ENCODE data around the gene ZDHHC5.

Gene ZDHHC5

DNA sequence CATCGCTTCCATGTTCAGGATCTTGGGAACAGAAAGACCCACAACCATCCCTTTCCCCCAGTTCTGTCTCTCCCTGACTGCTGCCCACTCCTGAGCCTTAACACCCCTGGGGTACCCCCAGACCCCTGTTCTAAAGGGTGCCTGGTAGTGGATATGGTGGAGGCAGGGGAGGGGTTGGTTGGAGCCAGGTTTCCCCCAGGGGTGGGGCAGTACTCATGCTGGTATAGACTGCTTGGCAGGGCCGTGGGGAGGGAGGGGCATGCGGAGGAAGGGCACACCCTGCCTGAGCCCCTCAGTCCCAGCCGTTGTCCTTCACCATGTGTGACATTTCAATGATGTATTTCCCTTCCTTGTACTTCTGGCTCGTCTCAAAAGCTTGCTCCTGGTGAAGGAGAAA, 22.2 kb upstream of the ZDHHC5 start:
- DNase-seq = no peak

DNA sequence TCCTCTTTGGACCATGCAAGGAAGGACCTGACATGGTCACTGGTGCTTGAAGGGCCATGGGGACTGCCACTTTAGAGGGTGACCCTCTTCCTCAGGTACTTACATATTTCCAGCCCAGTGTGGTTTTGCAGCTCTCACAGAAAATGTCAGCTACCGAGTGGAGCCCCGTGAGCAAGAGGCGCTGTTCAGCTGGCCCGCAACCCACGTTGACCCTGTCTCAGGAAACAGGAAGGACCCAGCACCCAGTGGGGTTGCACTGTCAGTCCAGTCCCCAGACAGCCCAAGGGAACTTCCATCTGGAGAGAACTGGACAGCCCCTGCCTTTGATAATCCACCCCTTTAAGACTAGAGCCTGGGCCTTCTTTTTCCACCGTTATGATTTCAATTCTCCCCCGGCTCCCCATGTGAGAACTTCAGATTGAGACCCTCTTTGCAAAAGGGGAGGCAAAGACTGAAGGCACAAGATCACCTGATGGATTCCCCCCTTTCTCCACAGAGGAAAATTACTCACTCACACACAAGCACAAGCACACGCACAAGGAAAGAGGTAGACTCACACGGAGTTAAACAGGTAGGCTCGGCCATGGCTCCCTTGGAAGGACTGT, 21.6 kb upstream of the ZDHHC5 start:
- no peak for DNase-seq

DNA sequence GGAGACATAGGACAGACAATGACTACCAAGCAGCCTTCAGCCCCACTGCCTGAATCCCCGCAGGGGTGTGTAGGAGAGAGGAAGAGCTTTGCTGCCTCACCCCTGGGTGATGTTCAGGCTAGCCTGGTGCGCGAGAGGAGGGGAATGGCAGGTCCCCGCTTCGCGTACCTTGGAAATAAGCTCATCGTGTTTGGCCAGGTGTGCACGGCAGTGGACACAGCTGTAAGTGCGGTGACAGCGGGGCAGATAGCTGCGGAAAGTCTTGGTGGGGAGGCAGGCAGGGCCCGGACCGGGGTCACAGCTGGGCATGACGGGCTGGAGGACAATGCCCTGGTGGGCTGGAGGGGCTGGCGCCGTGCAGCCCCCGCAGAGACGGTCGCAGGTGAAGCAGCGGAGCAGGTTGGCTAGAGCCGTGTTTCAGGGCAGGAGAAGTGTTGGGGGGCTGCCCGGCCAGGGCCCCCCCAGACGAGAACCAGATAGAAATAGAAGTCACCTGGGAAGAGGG, 21.1 kb upstream of the ZDHHC5 start:
- no peak for DNase-seq

DNA sequence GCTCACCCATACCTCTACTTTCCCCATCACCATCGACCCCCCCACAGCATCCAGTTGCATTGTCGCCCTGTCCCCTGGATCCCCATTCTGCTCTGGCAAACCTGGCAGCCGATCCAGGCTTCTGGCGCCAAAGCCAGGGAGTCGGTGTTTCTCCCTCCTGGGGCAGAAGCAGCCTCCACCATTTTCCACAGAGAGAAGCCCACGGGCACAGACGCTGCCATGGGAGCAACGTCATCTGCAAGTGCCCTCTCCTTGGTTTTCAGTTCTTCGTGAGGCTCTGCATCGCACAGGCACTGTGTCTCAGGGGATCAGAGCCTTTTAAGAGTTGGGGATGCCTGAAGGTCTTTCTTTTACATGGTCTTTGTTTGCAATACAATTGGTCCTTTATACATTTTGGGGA, 20.5 kb upstream of the ZDHHC5 start:
- no peak for DNase-seq

DNA sequence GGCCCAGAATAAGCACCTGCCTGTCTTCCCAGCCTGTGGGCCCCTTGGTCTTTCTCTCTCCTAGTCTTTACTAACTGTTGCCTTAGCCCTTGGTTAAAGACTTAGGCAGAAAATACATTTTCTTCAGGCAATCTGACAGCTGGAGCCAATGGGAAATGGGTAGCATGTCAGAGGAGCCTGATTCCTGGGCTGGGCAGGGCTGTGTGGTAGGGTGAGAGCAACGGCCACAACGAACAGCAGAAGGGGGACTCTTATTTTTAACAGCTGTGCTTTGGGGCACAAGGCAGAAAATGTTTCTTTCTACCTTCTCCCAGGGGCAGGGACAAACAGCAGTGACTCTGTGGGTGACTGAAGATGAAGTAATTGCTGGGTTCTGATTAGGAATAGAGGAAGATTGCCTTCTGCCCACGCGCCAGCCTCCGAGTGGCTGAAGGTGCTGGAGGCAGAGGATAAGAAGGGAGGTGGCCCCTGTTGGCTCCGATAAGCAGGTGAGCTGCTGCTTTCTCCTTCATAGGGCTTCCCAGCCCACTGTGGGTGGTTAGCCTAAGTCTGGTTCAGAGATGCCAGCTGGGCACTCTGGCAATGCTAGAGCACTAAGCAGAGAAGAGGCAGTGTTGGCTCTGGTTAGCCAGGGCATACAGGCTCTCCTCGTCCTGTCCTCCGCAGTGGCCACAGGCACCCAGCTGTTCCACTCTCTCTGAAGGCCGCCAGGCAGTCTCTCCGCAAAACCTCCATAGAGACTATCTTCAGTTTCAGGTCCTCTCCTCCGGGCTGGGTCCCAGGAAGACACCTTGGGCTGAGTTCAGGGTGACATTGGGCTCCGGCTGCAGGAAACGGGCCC, 19.7 kb upstream of the ZDHHC5 start:
- no peak for DNase-seq

DNA sequence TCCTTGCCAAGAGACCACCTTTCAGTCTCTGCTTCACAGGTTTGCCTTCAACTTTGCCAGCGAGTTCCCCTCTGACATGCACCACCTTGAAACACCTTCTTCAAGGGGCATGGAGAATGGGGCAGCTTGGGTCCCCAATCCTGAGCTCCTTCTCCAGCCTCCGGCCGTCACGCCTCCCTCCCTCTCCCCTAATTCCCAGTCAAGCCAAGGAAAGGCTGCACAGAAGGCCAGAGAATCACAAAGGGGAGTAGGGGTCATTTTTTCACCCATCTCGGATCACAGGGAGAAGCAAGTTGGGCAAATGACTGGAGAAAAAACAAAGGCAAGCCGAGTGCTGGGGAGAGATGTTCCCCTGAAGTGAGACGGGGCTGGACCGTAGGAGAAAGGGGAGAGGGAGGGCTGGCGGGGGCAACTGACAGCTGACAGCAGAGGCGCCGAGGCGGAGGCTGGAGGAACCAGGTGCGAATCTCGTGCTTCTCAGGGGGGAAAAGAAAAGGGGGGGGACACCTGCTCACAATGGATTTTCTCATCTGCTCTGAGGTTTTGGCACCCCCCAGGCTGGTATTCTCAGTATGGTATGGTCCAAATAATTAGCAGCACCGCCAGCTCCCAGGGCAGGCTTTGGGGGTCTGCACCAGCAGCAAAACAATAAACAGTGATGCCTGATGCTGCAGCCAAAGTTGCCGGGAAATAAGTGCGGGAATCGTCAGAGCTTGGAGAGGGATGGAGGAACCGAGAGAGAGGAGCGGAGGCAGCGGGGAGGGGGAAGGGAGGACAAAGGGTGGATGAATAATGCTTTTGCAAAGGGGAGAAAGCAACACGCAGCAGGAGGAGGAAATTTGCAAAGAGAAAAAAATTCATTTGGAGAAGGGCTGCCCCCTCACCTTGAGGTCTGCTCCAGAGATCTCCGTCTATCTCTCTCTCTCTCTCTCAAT, 18.8 kb upstream of the ZDHHC5 start:
- DNase-seq = no peak

DNA sequence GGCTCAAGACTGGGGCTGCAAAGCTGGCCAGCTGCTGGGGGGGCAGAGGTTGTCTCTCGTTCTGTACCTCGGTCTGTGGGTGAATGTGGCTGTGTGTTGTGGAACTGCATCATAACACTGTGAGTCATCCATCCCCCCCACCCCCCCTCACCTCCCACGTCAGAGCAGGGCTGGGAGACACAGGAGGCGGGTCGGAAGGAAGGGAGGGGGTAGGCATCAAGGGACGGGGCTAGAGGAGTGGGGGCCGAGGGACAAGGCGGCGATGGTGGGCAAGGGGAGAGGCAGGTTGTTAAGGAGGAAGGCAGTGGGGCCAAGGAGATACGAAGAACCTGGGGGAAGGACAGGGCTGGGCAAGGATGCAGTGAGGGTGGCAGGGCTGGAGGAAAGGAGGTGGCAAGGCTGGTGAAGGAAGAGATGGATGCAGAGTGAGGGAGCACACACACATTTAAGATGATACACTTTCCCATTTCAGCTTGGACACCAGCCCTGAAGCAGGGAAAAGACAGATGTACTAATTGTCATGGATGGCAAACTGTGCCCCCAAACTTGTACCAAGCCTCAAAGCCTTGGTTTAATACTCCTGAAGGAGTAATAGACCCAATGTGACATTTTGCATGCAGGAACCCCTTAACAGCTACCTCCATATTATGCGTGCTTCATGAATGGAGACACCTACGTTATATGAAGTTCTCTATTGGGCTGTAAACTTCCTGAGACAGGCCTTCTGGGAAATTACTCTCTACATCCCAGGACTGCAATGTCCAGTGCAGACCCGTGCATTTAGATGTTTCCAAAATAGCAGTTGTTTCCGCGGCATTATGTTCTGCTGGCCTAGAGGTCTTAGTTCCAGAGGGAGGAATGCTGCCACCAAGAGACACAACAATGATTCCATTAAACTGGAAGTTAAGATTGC, 17.8 kb upstream of the ZDHHC5 start, which contains the start of gene YPEL4:
Gene YPEL4 (minus strand): TSS at position 87 of the 913 bp plus-strand sequence. CDS start 2,805 bp downstream, outside the sequence.
- DNase-seq = peak; percentile 80

DNA sequence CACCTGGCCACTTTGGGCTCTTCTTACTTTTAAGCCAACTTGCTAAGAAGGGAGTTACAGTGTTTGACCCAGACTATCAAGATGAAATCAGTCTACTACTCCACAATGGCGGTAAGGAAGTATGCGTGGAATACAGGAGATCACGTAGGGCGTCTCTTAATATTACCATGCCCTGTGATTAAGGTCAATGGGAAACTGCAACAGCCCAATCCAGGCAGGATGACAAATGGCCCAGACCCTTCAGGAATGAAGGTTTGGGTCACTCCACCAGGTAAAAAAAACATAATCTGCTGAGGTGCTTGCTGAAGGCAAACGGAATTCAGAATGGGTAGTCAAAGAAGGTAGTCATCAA, 17.2 kb upstream of the ZDHHC5 start:
- no peak for DNase-seq

DNA sequence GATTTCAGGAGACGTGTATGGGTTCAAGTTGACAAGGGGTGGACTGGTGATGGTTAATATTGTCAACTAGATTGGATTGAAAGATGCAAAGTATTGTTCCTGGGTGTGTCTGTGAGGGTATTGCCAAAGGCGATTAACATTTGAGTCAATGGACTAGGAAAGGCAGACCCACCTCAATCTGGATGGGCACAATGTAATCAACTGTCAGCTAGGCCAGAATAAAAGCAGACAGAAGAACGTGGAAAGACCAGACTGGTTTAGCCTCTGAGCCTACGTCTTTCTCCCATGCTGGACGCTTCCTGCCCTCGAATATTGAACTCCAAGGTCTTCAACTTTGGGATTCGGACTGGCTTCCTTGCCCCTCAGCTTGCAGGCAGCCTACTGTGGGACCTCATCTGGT, 16.5 kb upstream of the ZDHHC5 start:
- no peak for DNase-seq

DNA sequence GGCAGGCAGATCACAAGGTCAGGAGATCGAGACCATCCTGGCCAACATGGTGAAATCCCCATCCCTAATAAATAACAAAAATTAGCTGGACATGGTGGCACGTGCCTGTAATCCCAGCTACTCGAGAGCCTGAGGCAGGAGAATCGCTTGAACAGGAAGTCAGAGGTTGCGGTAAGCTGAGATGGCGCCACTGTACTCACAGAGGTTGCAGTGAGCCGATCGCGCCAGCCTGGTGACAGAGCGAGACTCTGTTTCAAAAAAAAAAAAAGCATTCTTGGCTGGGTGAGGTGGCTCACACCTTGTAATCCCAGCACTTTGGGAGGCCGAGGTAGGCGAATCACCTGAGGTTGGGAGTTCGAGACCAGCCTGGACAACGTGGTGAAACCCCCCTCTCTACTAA, 15.7 kb upstream of the ZDHHC5 start:
- peak; percentile 50 for DNase-seq

DNA sequence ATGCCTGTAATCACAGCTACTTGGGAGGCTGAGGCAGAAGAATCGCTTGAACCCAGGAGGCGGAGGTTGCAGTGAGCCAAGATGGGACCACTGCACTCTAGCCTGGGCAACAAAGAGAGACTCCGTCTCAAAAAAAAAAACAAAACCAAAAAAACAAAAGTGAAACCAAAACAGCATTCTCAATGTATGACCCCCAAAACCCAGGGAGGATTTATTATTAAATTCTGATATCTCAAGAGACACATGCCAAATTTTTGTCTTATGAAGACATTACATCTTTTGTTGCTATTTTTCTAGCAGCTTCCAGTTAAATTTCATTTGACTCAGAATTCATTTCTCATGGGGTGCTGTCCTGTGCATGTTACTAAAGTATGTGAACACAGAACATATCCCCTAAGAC, 15.3 kb upstream of the ZDHHC5 start:
- DNase-seq = no peak

DNA sequence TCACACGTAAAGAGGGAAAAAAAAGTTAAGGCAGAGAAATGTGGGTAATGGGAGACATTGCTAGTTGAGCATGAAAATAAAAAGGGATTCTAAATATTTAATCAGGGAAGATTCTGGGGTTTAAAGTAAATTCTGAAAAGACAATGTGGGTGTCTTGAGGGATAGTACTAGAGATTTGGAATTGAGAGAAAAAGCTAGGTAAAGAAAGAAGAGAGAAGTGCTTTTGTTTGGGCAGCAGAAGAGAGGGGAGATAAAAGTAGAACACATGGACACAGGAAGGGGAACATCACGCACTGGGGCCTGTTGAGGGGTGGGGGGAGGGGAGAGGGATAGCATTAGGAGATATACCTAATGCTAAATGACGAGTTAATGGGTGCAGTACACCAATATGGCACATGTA, 14.8 kb upstream of the ZDHHC5 start:
- no peak for DNase-seq

DNA sequence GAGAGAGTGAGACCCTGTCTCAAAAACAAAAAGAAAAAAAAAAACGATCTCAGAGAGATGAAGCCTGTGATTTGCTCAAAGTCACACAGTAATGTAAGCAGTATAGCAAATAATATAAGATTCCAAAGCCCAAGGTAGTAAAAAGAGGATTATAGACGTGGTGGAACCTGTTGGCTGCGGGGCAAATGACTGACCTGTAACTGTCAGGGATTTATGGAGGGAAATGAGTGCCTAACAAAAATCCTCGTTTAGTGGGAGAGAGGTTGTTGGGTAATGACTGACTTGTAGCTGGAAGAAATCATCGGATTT, 11.1 kb upstream of the ZDHHC5 start:
- DNase-seq = no peak

DNA sequence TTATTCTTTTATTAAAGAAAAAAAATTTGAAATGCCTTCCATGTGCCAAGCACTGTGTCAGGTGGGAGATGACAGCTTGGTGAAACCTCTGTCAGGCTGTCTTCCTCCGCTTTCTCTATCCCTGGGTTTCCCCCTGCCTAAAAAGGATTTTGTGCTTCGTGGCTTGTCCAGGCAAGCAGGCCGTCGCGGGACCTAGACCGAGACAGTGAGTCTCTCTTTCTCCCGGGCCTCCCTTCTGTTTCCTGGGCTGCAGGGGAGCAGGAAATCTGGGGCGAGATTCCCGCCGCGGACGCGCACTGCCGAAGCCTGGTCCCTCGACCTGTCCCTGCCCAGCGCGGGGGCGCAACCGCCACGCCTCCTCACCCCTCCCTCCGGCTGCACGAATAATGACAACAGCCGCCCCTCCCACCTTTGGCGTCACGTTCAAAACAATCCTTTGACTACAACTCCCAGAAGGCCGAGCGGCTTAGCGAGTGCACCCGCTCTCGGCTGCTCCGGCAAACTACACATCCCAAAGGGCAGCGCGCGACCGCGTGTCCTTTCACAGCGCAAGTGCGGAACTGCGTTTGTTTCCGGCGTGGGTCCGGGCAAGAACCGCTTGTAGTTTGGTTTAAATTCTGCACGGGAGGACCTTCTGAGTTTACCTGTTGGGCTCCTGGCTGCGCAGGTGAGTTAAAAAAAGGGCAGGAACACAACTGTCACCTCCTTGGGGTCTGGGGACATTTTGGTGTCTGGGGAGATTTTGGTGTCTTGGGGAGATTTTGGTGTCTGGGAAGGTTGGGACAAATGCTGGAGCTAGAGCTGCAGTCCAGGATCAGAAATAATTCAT, 10.5 kb upstream of the ZDHHC5 start, which contains the start of gene CLP1:
Gene CLP1 (plus strand): TSS at position 569 of the 829 bp plus-strand sequence. CDS start 1,715 bp downstream, outside the sequence.
- DNase-seq = peak; percentile 99

DNA sequence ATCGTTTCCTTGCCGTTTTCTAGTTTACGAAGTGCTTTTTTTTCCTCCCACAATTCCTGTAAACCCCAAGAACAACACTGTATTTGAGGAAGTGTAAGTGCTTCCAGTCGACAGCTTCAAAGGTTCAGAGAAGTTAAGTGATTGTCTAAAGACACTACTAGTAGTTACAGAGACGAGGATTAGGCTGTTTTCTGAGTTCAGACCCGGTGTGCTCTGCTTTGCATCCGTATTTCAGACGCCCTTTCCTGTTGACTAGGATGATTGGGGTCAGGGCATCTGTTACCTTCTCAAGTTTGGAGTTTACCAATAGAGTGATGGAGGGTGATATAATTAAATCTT, 9.9 kb upstream of the ZDHHC5 start:
- DNase-seq = no peak

DNA sequence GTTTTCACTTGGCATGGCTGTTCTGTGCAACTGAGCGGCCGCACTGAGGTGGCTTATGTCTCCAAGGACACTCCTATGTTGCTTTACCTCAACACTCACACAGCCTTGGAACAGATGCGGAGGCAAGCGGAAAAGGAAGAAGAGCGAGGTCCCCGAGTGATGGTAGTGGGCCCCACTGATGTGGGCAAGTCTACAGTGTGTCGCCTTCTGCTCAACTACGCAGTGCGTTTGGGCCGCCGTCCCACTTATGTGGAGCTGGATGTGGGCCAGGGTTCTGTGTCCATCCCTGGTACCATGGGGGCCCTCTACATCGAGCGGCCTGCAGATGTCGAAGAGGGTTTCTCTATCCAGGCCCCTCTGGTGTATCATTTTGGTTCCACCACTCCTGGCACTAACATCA, 8.2 kb upstream of the ZDHHC5 start:
- no peak for DNase-seq

DNA sequence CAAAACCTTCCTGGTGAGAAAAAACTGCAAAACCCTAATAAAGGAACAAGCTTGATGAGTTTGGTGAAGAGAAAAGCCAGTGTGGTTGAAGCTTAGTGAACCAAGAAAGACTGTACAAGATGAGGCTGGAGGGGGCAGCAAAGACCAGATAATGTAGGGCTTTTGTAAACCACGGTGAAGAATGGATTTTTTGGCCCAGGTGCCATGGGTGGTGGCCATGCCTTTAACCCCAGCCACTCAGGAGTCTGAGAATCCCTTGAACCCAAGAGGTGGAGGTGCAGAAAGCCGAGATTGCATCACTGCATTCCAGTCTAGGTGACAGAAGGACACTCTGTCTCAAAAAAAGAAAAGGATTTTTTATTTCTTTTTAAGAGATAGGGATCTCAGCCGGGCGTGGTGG, 5.0 kb upstream of the ZDHHC5 start:
- DNase-seq = no peak

DNA sequence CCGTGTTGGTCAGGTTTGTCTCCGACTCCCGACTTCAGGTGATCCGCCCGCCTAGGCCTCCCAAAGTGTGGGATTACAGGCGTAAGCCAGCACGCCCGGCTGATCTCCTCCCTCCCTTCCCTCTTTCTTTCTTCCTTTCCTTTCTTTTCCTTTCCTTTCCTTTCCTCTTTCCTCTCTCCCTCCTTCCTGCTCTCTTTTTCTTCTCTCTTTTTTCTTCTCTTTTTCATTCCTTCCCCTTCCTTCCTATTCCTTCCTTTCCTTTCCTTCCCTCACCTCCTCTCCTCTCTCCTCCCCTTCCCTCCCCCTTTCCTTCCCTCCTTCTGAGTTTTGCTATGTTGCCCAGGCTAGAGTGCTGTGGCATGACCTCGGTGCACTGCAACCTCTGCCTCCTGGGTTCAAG, 3.9 kb upstream of the ZDHHC5 start:
- DNase-seq = no peak

DNA sequence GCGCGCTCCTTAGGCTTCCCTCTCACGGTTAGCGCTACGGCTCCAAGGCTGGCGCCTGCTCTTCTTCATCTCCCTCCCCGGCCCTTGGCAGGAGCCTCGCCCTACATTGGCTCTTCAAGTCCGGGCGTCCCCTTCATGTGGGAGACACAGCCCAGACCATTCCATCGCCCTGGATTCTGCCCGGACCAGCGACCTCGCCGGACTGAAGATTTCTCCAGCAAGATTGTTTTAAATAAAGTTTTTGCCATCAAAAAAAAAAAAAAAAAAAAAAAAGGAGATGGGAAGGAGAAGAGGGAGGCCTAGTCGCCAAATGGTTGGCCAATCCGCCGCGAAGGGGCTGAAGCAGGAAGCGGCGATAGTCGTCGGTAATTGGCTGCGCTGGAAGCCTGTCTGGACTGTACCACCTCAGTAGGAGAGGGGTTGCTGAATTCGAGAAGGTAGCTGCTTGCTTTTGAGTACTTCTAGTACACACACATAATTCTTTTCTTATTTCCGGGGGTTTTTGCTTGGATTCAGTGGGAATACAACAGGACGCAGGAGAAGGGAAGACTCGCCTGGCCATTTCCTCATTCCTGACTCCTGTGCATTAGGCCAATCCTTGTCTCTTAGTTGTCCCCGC, 688 bp upstream of the ZDHHC5 start:
- DNase-seq = peak; percentile 97

DNA sequence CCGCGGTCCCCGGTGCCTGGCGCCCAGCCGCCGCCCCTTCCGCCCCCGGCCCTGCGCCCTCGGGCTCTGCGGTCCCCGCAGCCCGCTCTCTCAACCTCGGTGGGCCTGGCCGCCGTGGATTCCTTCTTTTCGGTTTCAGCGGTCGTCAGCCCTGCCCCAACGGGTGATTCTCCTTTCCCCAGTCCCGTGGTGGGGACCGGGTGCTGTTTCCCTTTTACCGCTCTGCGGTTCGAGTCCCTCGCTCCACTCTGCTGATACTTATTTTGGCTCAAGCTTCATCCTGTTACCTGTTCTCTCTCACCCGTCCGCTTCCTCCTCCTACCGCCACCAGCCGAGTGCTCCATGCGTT, 494 bp downstream of the ZDHHC5 start:
- peak; percentile 57 for DNase-seq

DNA sequence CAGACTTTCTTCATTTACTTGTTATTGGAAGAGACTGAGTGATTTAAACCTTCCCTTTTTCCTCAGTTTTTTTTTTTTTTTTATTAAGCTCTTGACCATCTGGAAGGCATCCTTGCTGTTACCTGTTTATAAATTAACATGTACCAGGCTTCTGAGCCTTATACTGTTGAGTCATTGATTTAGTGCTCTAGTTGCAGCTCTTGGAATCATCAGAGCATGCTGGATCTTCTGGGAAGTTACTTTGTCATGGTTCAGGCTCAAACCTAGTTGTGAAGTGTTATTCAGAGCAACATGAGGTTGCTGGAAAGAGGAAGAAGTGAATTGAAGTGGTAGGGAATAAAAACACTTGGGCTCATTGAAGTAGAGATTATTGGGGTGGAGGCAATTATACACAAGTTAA, 6.3 kb downstream of the ZDHHC5 start:
- DNase-seq = no peak

All from CD4-positive, alpha-beta T cell treated with Interleukin-21 for 1 hour (primary cell).